NCI-H82 (cell line): ENCODE measurements around the gene BEX1.
"Not testable (repeated sequence)": the region's sequence is repeated elsewhere in the genome, so short reads cannot be mapped to it uniquely, and the experiment has no call there.

Experiments used
- DNase-seq: peaks from one replicate; lab custom pipeline; 2025; lab: John Stamatoyannopoulos, UW

Gene BEX1

GRCh38 chrX:103063918-103064434 lies at the start of gene BEX1:
Gene BEX1 (minus strand): TSS chrX:103064171. CDS start chrX:103063274, 897 bp downstream.
- DNase-seq = peak; percentile 97

GRCh38 chrX:103109497-103109896 lies 45.5 kb upstream of the BEX1 start:
- not testable (repeated sequence) for DNase-seq

GRCh38 chrX:103107836-103108235 lies 43.9 kb upstream of the BEX1 start:
- DNase-seq = no peak

- DNase-seq = not testable (repeated sequence)
Measured at GRCh38 chrX:103107227-103107737, 43.3 kb upstream of the BEX1 start.

- DNase-seq = not testable (repeated sequence)
Measured at GRCh38 chrX:103104370-103104769, 40.4 kb upstream of the BEX1 start.

GRCh38 chrX:103103866-103104265 lies 39.9 kb upstream of the BEX1 start:
- DNase-seq = not testable (repeated sequence)

GRCh38 chrX:103101299-103102042 lies 37.5 kb upstream of the BEX1 start:
- DNase-seq = peak; percentile 1

- DNase-seq = no peak
Measured at GRCh38 chrX:103100484-103100883, 36.5 kb upstream of the BEX1 start.

GRCh38 chrX:103099691-103100090 lies 35.7 kb upstream of the BEX1 start:
- no peak for DNase-seq

GRCh38 chrX:103098488-103098887 lies 34.5 kb upstream of the BEX1 start:
- no peak for DNase-seq

GRCh38 chrX:103092942-103093341 lies 29.0 kb upstream of the BEX1 start, which contains the start of gene NXF3:
Gene NXF3 (minus strand): TSS chrX:103093143. CDS start chrX:103093023, 120 bp downstream.
- no peak for DNase-seq

GRCh38 chrX:103081051-103081450 lies 17.1 kb upstream of the BEX1 start:
- no peak for DNase-seq

- DNase-seq = no peak
Measured at GRCh38 chrX:103073467-103073866, 9.5 kb upstream of the BEX1 start.

GRCh38 chrX:103066606-103067005 lies 2.6 kb upstream of the BEX1 start:
- DNase-seq = no peak

GRCh38 chrX:103063191-103063845 lies 653 bp downstream of the BEX1 start:
- peak; percentile 71 for DNase-seq

- DNase-seq = no peak
Measured at GRCh38 chrX:103061486-103061885, 2.5 kb downstream of the BEX1 start.

GRCh38 chrX:103056902-103057301 lies 7.1 kb downstream of the BEX1 start:
- no peak for DNase-seq

- DNase-seq = no peak
Measured at GRCh38 chrX:103052625-103053024, 11.3 kb downstream of the BEX1 start.

GRCh38 chrX:103051260-103051789 lies 12.6 kb downstream of the BEX1 start:
- DNase-seq = no peak

GRCh38 chrX:103033371-103033770 lies 30.6 kb downstream of the BEX1 start:
- not testable (repeated sequence) for DNase-seq

GRCh38 chrX:103017542-103017941 lies 46.4 kb downstream of the BEX1 start:
- DNase-seq = no peak

- no peak for DNase-seq
Measured at GRCh38 chrX:103012945-103013344, 51.0 kb downstream of the BEX1 start.
